AG08395 (cell line): ENCODE measurements around the gene RHOBTB3.
"Not testable (repeated sequence)": the region's sequence is repeated elsewhere in the genome, so short reads cannot be mapped to it uniquely, and the experiment has no call there.

ENCODE experiments used
- DNase-seq: peaks from one replicate; pipeline ENCODE4 v3.0.0; 2012; ENCODE audit warnings: mixed read lengths, low spot score

The RHOBTB3 gene

DNA sequence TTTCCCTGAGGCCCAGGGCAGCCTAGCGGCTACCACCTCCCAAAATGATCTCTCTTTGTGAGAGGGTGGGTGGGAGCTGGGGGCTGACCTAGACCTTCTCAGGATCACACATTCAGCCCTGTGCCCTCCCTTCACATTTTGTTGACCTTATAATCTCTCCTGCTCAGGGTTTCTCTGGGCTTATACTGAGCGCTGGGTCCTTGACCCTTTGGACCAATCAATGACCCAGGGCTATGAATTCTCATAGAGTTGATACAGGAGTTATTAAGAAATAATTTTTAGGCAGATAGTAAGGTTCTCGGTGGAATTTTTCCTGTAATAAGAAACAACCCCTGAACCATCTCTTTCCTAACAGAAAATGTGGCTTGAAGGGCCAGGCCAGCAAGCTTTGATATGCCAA is 69.4 kb downstream of the RHOBTB3 start:
- no peak for DNase-seq

DNA sequence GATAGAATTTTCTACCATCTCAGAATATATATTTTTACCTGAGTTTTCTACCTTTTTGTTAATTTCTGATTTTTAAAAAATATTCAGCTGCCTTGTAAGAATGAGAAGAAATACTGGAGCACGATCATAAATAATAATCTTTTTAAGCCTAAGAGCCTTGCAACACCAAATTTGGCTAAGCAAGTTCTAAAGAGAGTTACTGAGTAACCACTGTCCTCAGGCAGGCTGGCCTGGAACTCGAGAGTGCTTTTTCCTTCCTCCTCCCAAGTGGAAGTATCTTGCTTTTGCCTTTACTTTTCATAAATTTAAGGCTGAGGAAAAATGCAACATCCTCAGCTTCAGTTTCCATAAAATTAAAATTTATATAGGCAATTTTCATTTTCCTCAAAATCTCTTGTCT is 70.4 kb downstream of the RHOBTB3 start:
- no peak for DNase-seq

DNA sequence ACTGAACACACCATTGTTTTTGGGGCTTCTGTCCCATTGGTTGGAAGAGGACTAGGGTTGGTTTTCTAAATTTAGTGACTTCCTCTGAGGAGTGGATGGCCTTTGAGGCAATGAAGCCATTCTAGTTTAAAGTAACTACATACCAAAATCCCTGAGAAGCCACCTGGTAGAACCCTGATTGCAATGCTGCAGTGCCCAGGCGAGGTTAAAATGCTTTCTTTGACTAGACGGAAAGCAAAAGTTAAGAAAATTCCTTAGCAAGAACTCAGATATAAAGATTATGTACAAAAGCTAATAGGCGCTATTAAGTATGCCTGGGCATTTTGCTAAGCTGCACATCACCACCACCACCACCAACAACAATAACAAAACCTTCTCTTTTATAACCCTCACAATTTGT is 70.8 kb downstream of the RHOBTB3 start:
- no peak for DNase-seq

DNA sequence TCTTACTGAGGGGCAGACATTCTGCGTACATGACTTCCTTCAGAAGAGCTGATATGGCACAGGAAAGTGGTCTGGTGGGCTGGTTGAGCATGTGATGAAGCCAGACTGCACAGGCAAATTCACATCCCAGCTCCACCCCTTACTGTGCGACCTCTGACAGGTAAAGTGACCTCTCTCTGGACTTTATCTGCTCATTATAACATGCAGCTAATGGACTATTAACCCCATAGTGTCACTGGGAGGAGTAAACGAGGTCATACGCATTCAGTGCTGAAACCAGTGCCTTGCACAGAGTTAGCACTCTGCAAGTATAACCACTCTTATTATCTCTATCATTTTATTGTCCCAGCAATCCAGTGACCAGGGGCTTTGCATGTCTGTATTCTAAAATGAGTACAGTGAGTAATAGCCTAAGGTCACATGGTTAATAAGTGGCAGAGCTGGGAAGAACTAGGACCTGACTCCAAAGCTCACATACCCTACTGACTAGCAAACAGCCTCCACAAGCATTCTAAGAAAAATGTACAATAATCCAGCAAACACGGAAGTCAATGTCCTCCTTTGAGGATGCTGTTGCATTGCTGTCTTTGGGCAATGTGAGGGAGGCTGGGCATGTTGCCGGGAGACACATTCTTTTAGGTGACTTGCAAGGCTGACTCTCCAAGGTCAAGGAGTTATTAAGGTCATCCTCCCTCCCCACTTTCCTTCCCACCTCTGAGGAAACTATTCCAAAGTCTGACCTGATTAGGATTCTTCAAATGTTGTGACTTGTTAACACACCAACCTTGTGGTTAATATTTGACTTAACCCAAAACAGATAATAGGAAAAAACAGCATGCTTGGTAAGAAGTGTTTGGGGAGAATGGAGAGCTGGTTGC is 72.4 kb downstream of the RHOBTB3 start:
- no peak for DNase-seq

DNA sequence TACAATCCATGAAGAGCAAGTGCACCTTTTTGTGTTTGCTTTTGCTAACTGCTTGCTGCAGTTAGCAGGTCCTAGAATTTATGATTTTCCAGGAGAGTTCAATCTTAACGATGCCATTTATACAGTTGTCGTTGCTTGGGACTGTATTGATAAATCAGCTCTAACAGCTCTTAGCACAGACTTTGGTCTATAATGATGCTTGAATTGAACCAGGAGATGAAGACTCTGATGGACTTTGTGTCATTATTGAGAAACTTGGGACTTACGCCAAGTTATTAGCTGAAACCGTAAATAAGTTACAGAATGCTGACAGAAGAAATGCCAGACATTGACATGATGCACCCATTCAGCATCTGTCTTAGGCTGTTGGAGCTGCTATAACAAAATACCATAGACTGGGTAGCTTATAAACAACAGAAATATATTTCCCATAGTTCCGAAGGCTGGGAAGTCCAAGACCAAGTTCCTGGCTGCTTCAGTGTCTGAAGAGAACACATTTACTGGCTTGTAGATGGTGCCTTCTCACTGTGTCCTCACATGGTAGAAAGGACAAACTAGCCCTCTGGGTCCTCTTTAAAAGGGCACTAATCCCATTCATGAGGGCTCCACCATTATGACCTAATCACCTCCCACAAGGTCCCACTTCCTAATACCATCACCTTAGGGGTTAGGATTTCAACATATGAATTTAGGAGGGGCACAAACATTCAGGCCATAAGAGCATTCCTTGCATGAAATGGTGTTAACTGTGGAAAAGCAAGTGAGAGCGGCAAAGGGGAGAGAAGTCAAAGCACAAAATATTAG is 73.8 kb downstream of the RHOBTB3 start:
- no peak for DNase-seq

DNA sequence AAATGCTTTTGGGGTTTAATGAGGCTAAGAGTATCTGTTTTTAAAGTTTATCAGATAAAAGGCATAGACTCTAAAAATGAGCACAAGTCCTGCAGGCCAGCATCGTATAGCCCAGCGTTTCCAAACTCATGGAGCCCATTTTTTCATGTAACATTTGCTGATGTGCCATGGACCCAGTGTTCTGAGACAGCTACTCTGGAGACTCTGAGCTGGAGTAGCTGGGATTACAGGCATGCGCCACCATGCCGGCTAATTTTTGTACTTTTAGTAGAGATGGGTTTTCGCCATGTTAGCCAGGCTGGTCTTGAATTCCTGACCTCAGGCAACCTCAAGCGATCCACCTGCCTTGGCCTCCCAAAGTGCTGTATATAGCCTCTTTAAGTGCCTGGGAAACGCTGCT is 75.6 kb downstream of the RHOBTB3 start:
- DNase-seq = no peak

DNA sequence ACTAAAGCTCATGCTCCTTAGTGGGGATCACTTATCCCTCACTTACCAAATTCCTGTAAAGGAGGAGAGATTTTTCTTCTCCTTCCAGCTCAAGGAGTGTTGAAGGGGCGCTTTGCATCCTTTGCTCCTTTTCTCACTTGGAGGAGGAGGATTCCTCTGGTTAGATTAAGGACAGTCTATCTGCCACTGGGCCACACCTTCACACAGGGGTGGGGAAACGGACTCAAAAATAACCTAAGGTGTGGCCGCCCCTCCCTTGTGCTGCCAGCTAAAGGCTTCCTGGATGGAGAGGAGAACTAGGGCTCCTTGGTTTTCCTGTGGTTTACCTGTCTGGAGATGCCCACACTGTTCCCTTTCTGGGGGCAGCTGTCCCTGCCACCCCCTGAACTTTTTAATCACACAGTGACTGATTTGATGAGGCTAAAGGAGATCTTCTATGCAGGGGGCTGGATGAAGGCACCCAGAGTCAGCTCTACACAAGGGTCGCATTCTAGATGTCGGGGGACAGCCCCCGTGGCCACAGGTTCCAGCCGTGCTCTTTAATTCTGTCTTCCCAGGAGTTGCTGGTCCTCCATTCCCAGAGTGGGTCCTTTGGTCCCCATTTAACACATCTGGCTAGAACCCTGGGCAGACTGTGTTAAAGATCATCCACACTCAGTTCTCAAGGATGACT is 77.0 kb downstream of the RHOBTB3 start:
- DNase-seq = no peak

DNA sequence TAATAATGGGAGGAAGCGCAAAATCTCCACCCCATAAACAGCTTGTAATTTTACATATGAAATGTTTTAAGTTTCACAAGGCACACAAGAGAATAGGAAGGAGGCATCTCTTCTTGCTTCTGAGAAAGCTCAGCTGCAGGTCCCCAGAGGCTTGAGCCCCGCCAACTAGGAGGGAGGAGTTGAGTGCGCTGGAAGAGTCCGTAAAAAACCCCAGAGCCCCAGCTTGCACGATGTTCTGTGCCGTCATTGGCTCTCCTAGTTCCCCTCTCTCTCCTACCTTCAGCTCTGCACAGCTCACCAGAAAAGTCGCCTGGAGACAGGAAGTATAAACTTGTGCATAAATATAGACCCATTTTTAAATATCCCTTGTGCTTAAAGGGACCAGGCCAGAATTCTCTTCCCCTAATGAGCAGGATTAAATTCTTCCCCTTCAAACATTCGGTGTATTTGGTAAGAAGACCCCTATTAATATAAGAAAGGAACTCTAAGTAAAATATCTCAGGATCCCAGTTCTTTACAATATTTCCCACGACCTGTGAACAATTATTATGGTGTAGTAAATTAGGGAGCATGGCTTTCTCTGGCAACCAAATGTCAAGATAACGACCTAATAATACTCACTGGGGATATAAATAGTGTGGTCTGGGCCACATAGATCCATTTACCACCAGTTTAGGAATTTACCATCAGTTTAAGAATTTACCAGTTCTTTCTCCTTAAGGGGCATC is 77.7 kb downstream of the RHOBTB3 start:
- DNase-seq = peak; percentile 58

DNA sequence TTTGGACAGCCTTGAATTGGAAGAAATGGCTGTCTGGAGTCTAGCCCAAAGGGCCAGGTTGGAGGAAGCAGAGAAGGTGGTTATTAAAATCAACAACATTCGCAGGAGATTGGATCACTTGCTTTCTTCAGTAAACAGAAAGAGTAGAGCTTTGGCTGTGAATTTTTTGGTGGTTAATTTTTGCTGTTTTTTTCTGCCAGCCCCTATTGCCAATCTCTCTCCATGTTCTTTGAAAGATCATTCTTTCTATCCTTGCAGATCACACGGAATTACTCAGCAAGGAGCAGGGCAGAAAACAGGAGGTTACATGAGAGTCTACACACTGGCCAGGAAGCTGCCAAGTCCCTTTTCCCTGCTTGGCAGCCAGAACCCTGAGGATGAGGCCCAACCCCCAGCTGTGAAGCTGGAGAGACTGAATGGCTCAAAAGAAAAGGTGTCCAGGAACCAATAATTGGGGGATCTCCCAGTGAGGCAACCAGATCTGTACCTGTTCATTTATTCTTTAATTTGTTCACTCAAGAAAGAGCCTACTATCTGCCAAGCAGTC is 78.4 kb downstream of the RHOBTB3 start:
- DNase-seq = peak; percentile 40

DNA sequence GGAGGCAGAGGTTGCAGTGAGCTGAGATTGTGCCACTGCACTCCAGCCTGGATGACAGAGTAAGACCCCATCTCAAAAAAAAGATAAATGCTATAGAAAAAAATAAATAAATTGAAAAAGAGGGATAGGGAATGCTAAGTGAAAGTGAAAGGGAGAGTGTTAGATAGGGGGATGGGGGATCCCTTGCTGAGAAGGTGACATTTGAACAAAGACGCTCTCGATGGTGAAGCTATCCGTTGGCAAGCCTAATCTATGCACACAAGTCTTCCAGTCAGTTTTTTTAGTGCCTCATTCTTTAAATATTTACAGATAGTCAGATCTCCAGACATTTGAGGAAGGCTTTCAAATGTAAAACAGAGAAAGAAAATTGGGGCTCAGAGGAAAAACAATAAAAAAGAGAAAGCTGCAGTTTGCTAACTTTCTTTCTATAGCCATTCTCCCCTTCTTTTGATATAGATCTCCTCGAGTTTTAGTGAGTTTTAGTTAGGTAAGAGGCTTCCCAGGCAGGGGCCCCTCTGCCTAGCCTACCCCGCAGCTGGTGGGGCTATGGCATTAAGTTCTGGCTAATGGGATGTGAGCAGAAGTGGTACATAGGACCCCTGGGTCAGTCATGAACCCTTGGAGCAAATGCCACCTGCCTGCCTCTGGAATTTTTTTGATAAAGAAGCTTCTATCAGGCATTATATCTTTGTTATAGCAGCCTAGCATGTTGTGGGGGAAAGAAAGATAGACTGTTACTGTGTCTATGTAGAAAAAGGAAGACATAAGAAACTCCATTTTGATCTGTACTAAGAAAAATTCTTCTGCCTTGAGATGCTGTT is 79.4 kb downstream of the RHOBTB3 start:
- DNase-seq = no peak

DNA sequence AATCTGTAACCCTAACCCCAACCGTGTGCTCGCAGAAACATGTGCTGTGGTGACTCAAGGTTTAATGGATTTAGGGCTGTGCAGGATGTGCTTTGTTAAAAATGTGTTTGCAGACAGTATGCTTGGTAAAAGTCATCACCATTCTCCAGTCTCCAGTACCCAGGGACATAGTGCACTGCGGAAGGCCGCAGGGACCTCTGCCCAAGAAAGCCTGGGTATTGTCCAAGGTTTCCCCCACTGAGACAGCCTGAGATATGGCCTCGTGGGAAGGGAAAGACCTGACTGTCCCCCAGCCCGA is 79.9 kb downstream of the RHOBTB3 start:
- DNase-seq = not testable (repeated sequence)

DNA sequence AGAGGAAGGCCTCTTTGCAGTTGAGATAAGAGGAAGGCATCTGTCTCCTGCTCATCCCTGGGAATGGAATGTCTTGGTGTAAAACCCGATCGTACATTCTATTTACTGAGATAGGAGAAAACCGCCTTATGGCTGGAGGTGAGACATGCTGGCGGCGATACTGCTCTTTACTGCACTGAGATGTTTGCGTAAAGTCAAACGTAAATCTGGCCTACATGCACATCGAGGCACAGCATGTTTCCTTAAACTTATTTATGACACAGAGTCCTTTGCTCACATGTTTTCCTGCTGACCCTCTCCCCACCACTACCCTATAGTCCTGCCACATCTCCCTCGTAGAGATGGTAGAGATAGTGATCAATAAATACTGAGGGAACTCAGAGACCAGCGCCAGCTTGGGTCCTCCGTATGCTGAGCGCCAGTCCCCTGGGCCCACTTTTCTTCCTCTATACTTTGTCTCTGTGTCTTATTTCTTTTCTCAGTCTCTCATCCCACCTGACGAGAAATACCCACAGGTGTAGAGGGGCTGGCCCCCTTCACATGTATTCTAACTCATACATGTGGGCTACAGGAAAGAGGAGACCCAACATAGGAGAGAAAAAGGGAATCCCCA is 80.4 kb downstream of the RHOBTB3 start:
- DNase-seq = not testable (repeated sequence)

DNA sequence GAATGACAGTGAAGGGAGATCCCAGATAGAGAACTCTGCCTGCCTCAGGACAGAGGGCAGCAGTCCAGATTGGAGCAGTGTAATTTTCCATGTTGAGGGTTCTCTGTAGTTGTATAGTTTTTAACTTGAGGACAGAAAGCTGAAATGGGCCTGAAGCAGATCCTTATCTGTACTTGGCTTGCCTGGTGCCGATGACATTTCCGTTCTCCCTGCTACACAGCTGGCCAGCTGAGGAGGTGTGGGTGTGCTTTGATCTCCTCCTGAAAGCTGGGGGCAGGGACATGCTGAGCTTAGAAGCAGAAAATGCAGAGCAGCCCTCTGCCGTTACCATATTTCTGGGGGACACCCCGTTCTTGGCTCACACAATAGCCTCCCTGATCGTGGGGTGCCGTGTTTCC is 80.9 kb downstream of the RHOBTB3 start:
- DNase-seq = no peak

DNA sequence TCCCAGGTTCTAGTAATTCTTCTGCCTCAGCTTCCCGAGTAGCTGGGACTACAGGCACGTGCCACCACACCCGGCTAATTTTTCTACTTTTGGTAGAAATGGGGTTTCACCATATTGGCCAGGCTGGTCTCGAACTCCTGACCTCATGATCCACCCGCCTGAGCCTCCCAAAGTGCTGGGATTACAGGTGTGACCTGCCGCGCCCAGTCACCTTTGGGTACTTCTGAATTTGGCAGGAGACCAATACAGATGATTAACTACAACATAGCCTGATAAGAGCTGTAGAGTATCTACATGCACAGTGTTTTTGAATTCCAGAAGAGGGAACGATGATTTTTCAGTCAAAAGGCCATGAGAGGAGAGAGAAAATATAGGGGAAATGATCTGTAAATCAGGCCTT is 81.9 kb downstream of the RHOBTB3 start:
- not testable (repeated sequence) for DNase-seq

DNA sequence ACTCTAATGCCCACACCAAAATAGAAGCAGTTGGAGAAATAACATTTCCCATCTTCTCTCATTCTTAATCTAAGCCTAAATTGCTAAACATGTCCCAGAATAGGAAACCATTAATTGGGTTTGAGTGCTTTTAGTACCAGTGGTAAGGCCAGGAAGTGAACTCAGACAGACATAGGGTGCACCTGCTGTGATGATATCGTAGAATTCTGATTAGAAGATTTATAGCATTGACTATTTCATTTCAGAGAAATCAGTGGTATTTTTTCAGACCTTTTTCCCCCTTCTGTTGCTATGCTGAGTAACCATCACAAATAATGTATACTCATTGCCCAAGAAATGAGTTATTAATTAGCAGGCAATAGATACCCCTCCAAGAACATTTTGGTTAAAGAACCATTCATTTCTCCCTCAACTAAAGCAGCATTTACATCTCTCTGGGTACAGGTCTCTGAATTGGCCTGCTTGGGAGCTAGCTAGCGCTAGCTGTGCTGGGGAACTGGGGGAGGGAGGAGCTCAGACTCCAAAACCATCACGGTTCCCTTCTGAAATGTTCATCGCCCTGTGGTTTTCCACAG is 84.1 kb downstream of the RHOBTB3 start:
- DNase-seq = no peak

DNA sequence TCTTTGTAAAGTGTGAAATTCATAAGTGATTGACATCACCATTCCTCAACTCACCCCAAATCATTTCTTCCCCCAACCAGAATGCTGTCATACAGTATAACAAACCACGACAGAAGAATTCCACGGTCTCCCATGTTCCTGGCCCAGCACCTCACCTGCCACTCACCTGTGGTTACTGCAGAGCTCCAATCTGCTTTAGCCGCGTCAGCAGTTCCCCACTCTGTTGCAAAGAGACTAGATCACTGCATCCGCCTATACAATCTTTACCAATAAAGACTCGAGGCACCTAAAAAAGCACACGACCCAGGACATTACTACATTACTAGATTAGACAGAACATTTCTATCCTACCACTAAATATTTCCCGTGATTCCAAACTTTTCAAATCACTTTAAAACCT is 85.2 kb downstream of the RHOBTB3 start:
- DNase-seq = no peak

DNA sequence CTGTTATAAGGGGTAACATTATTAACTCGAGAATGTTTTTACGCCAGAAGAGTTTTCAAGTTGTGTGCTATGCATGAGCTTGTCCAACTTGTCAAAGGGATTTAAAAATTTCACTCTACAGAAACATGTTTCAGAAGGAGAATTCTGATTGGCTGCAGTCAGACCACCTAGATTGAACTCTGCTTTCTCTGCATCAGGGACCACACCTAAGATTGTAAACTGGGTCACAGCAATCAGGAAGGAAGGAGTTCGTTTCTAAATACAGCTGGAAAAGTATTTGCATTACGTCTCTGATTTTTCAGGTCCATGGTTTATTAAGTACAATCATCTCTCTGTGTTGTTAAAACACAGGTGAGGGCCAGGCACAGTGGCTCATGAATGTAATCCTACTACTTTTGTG is 85.6 kb downstream of the RHOBTB3 start:
- DNase-seq = no peak

DNA sequence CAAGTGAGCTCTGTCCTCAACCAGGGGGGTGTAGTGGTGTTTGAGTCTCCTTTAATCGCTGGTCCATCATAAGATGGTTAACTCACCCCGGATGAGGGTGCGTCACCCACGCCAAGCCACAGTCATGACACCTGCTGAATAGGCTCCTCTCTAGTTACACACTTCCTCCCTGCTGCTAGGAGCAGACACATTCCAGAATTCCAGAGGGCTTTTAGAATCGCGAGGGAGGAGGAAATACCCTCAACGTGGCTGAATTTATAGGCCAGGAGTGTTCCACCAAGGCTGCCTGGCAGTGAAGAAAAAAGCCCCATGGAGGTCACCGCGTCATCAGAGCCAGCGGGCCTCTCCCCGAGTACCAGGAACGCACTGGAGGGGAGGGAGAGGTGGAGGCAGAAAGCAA is 86.3 kb downstream of the RHOBTB3 start:
- no peak for DNase-seq

DNA sequence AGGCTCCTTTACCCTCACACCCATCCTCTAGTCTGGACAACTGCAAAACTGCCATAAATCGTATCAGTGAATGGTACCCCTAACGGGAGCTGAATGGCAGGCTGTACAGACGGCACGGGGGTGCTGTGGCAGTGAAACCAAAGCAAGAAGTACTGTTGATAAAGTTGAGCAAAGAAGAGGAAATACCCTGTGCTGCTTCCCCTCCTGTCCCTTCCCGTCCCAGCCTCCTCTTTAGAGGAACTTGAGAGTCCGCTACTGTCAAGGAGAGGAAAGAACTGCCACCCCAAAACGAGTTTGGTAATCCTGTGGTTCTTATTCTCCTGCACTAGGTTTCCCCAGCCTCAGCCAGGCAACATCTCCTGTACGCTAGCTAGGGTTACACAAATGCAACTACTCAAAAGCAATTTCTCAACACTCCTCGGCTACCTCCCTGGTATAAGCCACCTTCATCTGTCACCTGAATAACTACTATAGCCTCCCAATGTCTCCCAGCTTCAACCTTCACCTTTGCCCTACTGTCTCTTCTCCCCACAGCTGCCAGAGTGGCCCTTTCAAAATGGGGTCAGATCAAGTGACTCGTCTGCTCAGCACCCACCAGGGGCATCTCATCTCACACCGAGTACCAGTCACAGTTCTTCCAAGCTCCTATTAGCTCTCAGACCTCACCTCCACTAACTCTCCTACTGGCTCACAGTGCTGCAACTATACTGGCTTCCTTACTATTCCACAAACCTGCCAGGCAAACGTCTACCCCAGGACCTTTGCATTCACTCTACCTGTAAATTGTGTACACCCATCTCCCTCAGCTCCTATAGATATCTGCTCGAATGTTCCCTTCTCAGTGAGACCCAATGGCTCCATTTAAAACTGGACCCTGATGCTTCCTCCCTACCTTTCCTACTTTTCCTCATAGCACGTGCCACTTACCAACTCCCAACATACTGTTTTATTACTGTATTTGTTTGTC is 87.3 kb downstream of the RHOBTB3 start:
- DNase-seq = no peak
